Stimulated activated naive CD4-positive, alpha-beta T cell treated with Interleukin-2 at 50 U/mL for 16 hours (primary cell): ENCODE results near the gene RUNX2.

Source experiments
- DNase-seq: peaks from one replicate; lab custom pipeline; 2025; lab: John Stamatoyannopoulos, UW

The RUNX2 gene

GRCh38 chr6:45415315-45415714 is 87.2 kb downstream of the RUNX2 start:
- no peak for DNase-seq

- no peak for DNase-seq
Measured at GRCh38 chr6:45415788-45416518, 87.8 kb downstream of the RUNX2 start.

- no peak for DNase-seq
Measured at GRCh38 chr6:45416700-45417099, 88.6 kb downstream of the RUNX2 start.

- no peak for DNase-seq
Measured at GRCh38 chr6:45417436-45417835, 89.3 kb downstream of the RUNX2 start.

- DNase-seq: peak; percentile 63
Measured at GRCh38 chr6:45419571-45420082, 91.5 kb downstream of the RUNX2 start.

GRCh38 chr6:45420083-45420908 is 92.2 kb downstream of the RUNX2 start:
- peak; percentile 75 for DNase-seq

- no peak for DNase-seq
Measured at GRCh38 chr6:45420909-45421708, 93.0 kb downstream of the RUNX2 start.

GRCh38 chr6:45421709-45422502 is 93.8 kb downstream of the RUNX2 start:
- DNase-seq: peak; percentile 71

GRCh38 chr6:45422503-45423110 is 94.5 kb downstream of the RUNX2 start:
- peak; percentile 71 for DNase-seq

- peak; percentile 55 for DNase-seq
Measured at GRCh38 chr6:45423111-45423823, 95.1 kb downstream of the RUNX2 start.

- no peak for DNase-seq
Measured at GRCh38 chr6:45423824-45424450, 95.8 kb downstream of the RUNX2 start.

GRCh38 chr6:45424451-45424861 is 96.3 kb downstream of the RUNX2 start:
- DNase-seq: peak; percentile 56

- no peak for DNase-seq
Measured at GRCh38 chr6:45426251-45426650, 98.1 kb downstream of the RUNX2 start.

GRCh38 chr6:45427726-45428125 is 99.6 kb downstream of the RUNX2 start:
- DNase-seq: no peak

- no peak for DNase-seq
Measured at GRCh38 chr6:45428727-45429126, 100.6 kb downstream of the RUNX2 start.

- DNase-seq: no peak
Measured at GRCh38 chr6:45430590-45431202, 102.6 kb downstream of the RUNX2 start.

GRCh38 chr6:45431317-45432065 is 103.4 kb downstream of the RUNX2 start:
- no peak for DNase-seq

GRCh38 chr6:45432977-45433376 is 104.8 kb downstream of the RUNX2 start:
- no peak for DNase-seq
